Prostate gland (tissue), 2 donors: ENCODE data around the gene TMEM82. TPM values are rescaled to one million over a fixed set of nuclear protein-coding genes. Genes with fewer than 3 reads are reported as not detected.
A peak's percentile ranks its signal among the peaks of the same experiment; 100 is the strongest.

Experiments
- DNase-seq: peaks from one replicate; pipeline ENCODE4 v3.0.0-alpha.2; 2019; ENCODE audit warnings: low spot score
- H3K27ac ChIP-seq, 2 donors: fragments of 200-600 bp; sonication (generic); 2 replicates each; pipeline ENCODE4 v1.5.1; 2017 to 2019
- H3K27me3 ChIP-seq: fragments of 200-600 bp; sonication (generic); replicated peaks from 2 replicates; pipeline ENCODE4 v1.5.1; 2019; ENCODE audit not compliant: insufficient read depth
- H3K36me3 ChIP-seq, 2 donors: fragments of 200-600 bp; sonication (generic); 1 replicate in 1 of 2; 2 replicates in 1 of 2; pipeline versions ENCODE4 v1.5.1 to v1.8.1; 2017 to 2019
- H3K4me1 ChIP-seq: fragments of 200-600 bp; sonication (generic); replicated peaks from 2 replicates; pipeline ENCODE4 v1.5.1; 2019
- H3K4me3 ChIP-seq, 2 donors: fragments of 200-600 bp; sonication (generic); 2 replicates each; pipeline ENCODE4 v1.5.1; 2017 to 2019
- H3K9me3 ChIP-seq: fragments of 200-600 bp; sonication (generic); 2 replicates; pipeline ENCODE4 v1.5.1; 2017
- CTCF ChIP-seq, 4 experiments: fragments of 200-600 bp in 2 of 4; fragments of 450-650 bp in 2 of 4; sonication (generic) in 2 of 4; IDR thresholded peaks; 1 replicate in 3 of 4; 2 replicates in 1 of 4; pipeline ENCODE4 v1.5.1; 2016 to 2019; ENCODE audit warnings: antibody characterized with exemption in 4 of 4, mild to moderate bottlenecking in 2 of 4, moderate library complexity in 2 of 4
- POLR2A ChIP-seq: fragments of 450-650 bp; IDR thresholded peaks from one replicate; pipeline ENCODE4 v1.6.1; 2016; ENCODE audit warnings: antibody characterized with exemption, mild to moderate bottlenecking
- POLR2AphosphoS5 ChIP-seq: sonication (generic); formaldehyde crosslinking; IDR thresholded peaks from one replicate; pipeline ENCODE4 v1.6.1; 2017; ENCODE audit warnings: antibody characterized with exemption
- WGBS: methylation state at CpG from one replicate; pipeline ENCODE4 v1.1.5; 2018; 5-methylcytosine and 5-hydroxymethylcytosine counted together
- intact Hi-C: fragments of 100-400 bp; cut with DNase I; formaldehyde crosslinking; loops from one replicate; pipeline ENCODE4 v1.14.2; 2022
- total RNA-seq, 2 donors: library from RNA; depleted of rRNA; stranded (reverse); fragments of >200 nt; gene quantifications; one replicate each; pipeline ENCODE4 v1.1.0, GENCODE V29; 2016

The TMEM82 gene
- total RNA-seq, 2 donors from 2014 or later: not detected

- Histone ChIP-seq H3K9me3 (no peaks in the 10 kb centered on the region), H3K27me3 (no peaks in the 10 kb centered on the region), H3K4me1 (peaks cover 6% of the 10 kb centered on the region), H3K27ac (no peak within 1 kb of the TSS), H3K36me3 (peaks cover 0 to 7% of the 10 kb centered on the region in 2 donors), H3K4me3 (no peak within 1 kb of the TSS)
- intact Hi-C loops: no loop called here
- DNase-seq: no peak
- WGBS: 67% methylated on average over 30 of the region's 35 CpGs
- TF ChIP-seq CTCF (IDR thresholded peaks at IDR 0.05): no peak
- TF ChIP-seq POLR2A: peak; percentile 9
- peak; percentile 25 for TF ChIP-seq POLR2AphosphoS5
Observed at GRCh38 chr1:15736038-15736891, 6.0 kb upstream of the TMEM82 start, which contains the start of gene SLC25A34. Gene SLC25A34, plus strand, starts transcription at chr1:15736258. Its CDS starts 228 bp downstream, at chr1:15736486.

- no peak for DNase-seq
- Histone ChIP-seq H3K4me1 (peaks cover 6% of the 10 kb centered on the region), H3K9me3 (no peaks in the 10 kb centered on the region), H3K36me3 (peaks cover 0 to under 1% of the 10 kb centered on the region in 2 donors), H3K27me3 (no peaks in the 10 kb centered on the region), H3K4me3 (no peak overlapping the region), H3K27ac (no peak overlapping the region)
- TF ChIP-seq POLR2AphosphoS5 (no peak), POLR2A (no peak), CTCF (IDR thresholded peaks at IDR 0.05) (no peak)
- WGBS: 35% methylated on average over 6 of the region's 6 CpGs
- intact Hi-C loops: no loop called here
Observed at GRCh38 chr1:15736892-15737261, 5.4 kb upstream of the TMEM82 start.

- no peak for DNase-seq
- no peaks in the 10 kb centered on the region for H3K36me3 ChIP-seq
- 87% methylated on average over 20 of the region's 20 CpGs for WGBS
- TF ChIP-seq POLR2A (no peak), POLR2AphosphoS5 (no peak), CTCF (IDR thresholded peaks at IDR 0.05) (no peak)
- H3K27me3 ChIP-seq: no peaks in the 10 kb centered on the region
- no peaks in the 10 kb centered on the region for H3K9me3 ChIP-seq
- H3K4me3 ChIP-seq: no peak overlapping the region
- intact Hi-C loops: no loop called here
- H3K27ac ChIP-seq: no peak overlapping the region
- H3K4me1 ChIP-seq: peaks cover 6% of the 10 kb centered on the region
Observed at GRCh38 chr1:15737324-15738319, 4.7 kb upstream of the TMEM82 start.

- H3K4me3 ChIP-seq: no peak overlapping the region
- peaks cover 6% of the 10 kb centered on the region for H3K4me1 ChIP-seq
- no peaks in the 10 kb centered on the region for H3K27me3 ChIP-seq
- intact Hi-C loops: no loop called here
- no peaks in the 10 kb centered on the region for H3K9me3 ChIP-seq
- no peak overlapping the region for H3K27ac ChIP-seq
- H3K36me3 ChIP-seq: no peaks in the 10 kb centered on the region
- TF ChIP-seq POLR2A (no peak), POLR2AphosphoS5 (no peak), CTCF (IDR thresholded peaks at IDR 0.05) (no peak)
- no peak for DNase-seq
- WGBS: 72% methylated on average over 15 of the region's 15 CpGs
Observed at GRCh38 chr1:15738416-15739113, 3.7 kb upstream of the TMEM82 start.
